ENCODE data around the gene KCNS3.

DNA sequence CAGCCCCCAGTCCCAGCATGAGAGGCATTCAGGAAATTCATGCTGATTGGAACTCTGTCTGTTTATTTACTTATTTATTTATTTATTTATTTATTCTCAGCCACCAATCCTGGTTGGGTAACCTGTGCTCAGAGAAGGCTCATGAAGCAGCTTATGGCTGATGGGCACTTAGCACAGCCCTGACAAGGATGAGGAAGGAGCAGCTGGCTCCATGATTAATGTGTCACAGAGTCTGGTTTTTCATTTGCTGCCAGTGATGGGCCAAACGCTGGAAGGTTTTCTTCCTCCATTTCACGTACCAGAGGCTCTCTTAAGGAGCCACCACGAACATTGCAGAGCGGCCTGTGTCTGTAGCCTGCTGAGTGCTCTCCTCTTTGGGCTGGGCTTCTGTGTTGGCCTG, 28.3 kb upstream of the KCNS3 start:
- TF ChIP-seq, protein P1, sequence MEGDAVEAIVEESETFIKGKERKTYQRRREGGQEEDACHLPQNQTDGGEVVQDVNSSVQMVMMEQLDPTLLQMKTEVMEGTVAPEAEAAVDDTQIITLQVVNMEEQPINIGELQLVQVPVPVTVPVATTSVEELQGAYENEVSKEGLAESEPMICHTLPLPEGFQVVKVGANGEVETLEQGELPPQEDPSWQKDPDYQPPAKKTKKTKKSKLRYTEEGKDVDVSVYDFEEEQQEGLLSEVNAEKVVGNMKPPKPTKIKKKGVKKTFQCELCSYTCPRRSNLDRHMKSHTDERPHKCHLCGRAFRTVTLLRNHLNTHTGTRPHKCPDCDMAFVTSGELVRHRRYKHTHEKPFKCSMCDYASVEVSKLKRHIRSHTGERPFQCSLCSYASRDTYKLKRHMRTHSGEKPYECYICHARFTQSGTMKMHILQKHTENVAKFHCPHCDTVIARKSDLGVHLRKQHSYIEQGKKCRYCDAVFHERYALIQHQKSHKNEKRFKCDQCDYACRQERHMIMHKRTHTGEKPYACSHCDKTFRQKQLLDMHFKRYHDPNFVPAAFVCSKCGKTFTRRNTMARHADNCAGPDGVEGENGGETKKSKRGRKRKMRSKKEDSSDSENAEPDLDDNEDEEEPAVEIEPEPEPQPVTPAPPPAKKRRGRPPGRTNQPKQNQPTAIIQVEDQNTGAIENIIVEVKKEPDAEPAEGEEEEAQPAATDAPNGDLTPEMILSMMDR (IDR thresholded peaks at IDR 0.05) = no peak
- TF ChIP-seq EZH2 (IDR thresholded peaks at IDR 0.05) (no peak), EZH2phosphoT487 (IDR thresholded peaks at IDR 0.05) (no peak)

Measured in neural progenitor cell (in vitro differentiated cells).